DOHH2 (cell line): ENCODE data around the gene SCN11A.

Experiments
- H3F3A ChIP-seq: fragments of 200-600 bp; sonication (generic), shearing (Covaris generic); 2 replicates; pipeline ENCODE4 v1.6.0; 2016; ENCODE audit warnings: antibody characterized with exemption, mild to moderate bottlenecking; ENCODE audit not compliant: control insufficient read depth, insufficient read depth
- H3K27ac ChIP-seq: fragments of 200-600 bp; sonication (generic); 2 replicates; pipeline ENCODE4 v1.5.1; 2014; ENCODE audit warnings: low read depth, mild to moderate bottlenecking, low read length, moderate library complexity
- H3K27me3 ChIP-seq: fragments of 200-600 bp; sonication (generic); 2 replicates; pipeline ENCODE4 v1.6.1; 2014; ENCODE audit warnings: mild to moderate bottlenecking, low read length, mixed read lengths; ENCODE audit not compliant: control insufficient read depth
- H3K36me3 ChIP-seq: fragments of 200-600 bp; sonication (generic); 2 replicates; pipeline ENCODE4 v1.6.1; 2014; ENCODE audit warnings: mild to moderate bottlenecking, low read length, moderate library complexity, mixed read lengths; ENCODE audit not compliant: control insufficient read depth
- H3K4me1 ChIP-seq: fragments of 200-600 bp; sonication (generic); 2 replicates; pipeline ENCODE4 v1.6.1; 2014; ENCODE audit warnings: mild to moderate bottlenecking, low read length, mixed read lengths; ENCODE audit not compliant: control insufficient read depth
- H3K4me2 ChIP-seq: fragments of 200-600 bp; sonication (generic); 2 replicates; pipeline ENCODE4 v1.6.0; 2014; ENCODE audit warnings: mild to moderate bottlenecking, low read length, moderate library complexity
- H3K4me3 ChIP-seq: fragments of 200-600 bp; sonication (generic); 2 replicates; pipeline ENCODE4 v1.5.1; 2014; ENCODE audit warnings: mild to moderate bottlenecking, low read length, mixed read lengths
- H3K79me2 ChIP-seq: fragments of 200-600 bp; sonication (generic); 2 replicates; pipeline ENCODE4 v1.6.1; 2014; ENCODE audit warnings: mild to moderate bottlenecking, low read length, mixed read lengths; ENCODE audit not compliant: control insufficient read depth
- H3K9me2 ChIP-seq: fragments of 200-600 bp; sonication (generic); replicated peaks from 2 replicates; pipeline ENCODE4 v1.6.1; 2014; ENCODE audit warnings: mild to moderate bottlenecking, low read length, mixed read lengths; ENCODE audit not compliant: control insufficient read depth
- H3K9me3 ChIP-seq: fragments of 200-600 bp; sonication (generic); 2 replicates; pipeline ENCODE4 v1.6.1; 2014; ENCODE audit warnings: antibody characterized with exemption, low read length, mixed read lengths; ENCODE audit not compliant: control insufficient read depth, insufficient read depth
- H4K20me1 ChIP-seq: fragments of 200-600 bp; sonication (generic); 2 replicates; pipeline ENCODE4 v1.6.0; 2014; ENCODE audit warnings: low read depth, mild to moderate bottlenecking, antibody characterized with exemption, low read length, moderate library complexity; ENCODE audit not compliant: control insufficient read depth, insufficient read depth
- EZH2phosphoT487 ChIP-seq: fragments of 200-600 bp; sonication (generic); IDR thresholded peaks from 2 replicates; pipeline ENCODE4 v1.6.1; 2017; ENCODE audit warnings: borderline replicate concordance, mild to moderate bottlenecking, antibody characterized with exemption, low read length, moderate library complexity, mixed read lengths
- TF ChIP-seq, protein P1 (sequence below): fragments of 200-600 bp; sonication (generic); IDR thresholded peaks from one replicate; pipeline ENCODE4 v1.5.1; 2014; ENCODE audit warnings: antibody characterized with exemption, mild to moderate bottlenecking, low read depth, low read length; ENCODE audit not compliant: poor library complexity, severe bottlenecking

Gene SCN11A

GRCh38 chr3:39068556-39068955, 16.8 kb upstream of the SCN11A start:
- no peak overlapping the region for H3K27ac ChIP-seq
- no peaks in the 10 kb centered on the region for H3K27me3 ChIP-seq
- H3K4me1 ChIP-seq: peaks cover 6% of the 10 kb centered on the region
- H3K4me3 ChIP-seq: no peak overlapping the region
- no peak overlapping the region for H3K4me2 ChIP-seq
- no peaks in the 10 kb centered on the region for H3K9me3 ChIP-seq
- TF ChIP-seq, protein P1, sequence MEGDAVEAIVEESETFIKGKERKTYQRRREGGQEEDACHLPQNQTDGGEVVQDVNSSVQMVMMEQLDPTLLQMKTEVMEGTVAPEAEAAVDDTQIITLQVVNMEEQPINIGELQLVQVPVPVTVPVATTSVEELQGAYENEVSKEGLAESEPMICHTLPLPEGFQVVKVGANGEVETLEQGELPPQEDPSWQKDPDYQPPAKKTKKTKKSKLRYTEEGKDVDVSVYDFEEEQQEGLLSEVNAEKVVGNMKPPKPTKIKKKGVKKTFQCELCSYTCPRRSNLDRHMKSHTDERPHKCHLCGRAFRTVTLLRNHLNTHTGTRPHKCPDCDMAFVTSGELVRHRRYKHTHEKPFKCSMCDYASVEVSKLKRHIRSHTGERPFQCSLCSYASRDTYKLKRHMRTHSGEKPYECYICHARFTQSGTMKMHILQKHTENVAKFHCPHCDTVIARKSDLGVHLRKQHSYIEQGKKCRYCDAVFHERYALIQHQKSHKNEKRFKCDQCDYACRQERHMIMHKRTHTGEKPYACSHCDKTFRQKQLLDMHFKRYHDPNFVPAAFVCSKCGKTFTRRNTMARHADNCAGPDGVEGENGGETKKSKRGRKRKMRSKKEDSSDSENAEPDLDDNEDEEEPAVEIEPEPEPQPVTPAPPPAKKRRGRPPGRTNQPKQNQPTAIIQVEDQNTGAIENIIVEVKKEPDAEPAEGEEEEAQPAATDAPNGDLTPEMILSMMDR: no peak
- no peak for TF ChIP-seq EZH2phosphoT487
- no peaks in the 10 kb centered on the region for H3K9me2 ChIP-seq
- H3K79me2 ChIP-seq: no peaks in the 10 kb centered on the region
- H4K20me1 ChIP-seq: no peaks in the 10 kb centered on the region
- H3F3A ChIP-seq: no peaks in the 10 kb centered on the region
- H3K36me3 ChIP-seq: peaks cover 38% of the 10 kb centered on the region

DNA sequence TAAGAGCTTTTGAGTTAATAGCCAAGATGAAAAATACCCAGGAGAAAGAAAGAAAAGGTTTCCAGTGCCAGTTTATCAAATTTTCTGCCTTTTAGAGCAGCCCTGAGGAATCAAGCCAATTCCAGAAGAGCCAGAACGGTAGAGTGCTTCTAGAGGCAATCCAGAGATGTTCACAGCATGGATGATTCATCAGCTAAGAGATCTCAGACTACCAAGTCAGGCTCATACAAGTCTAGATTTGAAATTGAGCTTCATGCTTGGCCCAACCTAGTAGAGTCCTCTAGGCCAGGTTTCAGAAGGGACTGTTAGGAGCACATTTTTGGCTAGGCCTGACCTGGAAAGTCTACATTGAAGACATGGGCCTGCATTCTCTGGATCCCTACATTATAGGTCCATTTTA, 15.5 kb upstream of the SCN11A start:
- no peaks in the 10 kb centered on the region for H4K20me1 ChIP-seq
- no peak overlapping the region for H3K27ac ChIP-seq
- TF ChIP-seq, protein P1: no peak
- no peak for TF ChIP-seq EZH2phosphoT487
- H3K4me1 ChIP-seq: peaks cover 6% of the 10 kb centered on the region
- no peaks in the 10 kb centered on the region for H3K27me3 ChIP-seq
- H3K4me2 ChIP-seq: no peak overlapping the region
- H3F3A ChIP-seq: no peaks in the 10 kb centered on the region
- H3K9me3 ChIP-seq: no peaks in the 10 kb centered on the region
- H3K36me3 ChIP-seq: peaks cover 32% of the 10 kb centered on the region
- no peak overlapping the region for H3K4me3 ChIP-seq
- peaks cover 7% of the 10 kb centered on the region for H3K79me2 ChIP-seq
- no peaks in the 10 kb centered on the region for H3K9me2 ChIP-seq

DNA sequence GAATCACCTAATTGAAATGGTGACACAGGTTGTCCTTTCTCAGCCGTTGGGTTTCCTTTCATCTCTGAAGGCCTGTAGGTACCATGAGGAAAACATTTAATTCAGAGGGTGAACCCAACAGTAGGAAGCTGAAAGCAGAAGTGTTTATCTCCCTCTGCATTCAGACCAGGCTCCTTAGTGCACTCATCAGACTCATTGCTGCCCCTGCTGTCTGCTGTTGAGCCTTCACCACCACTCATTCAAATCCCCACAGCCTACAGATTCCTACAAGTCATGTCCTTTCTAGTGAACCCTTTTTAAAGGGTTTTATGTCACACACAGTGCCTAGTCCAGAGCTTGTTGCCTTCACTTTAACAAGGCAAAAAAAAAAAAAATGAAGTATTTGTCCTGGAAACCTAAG, 13.5 kb upstream of the SCN11A start:
- Histone ChIP-seq H3K36me3 (peaks cover 24% of the 10 kb centered on the region), H3K9me3 (no peaks in the 10 kb centered on the region), H3K27me3 (no peaks in the 10 kb centered on the region), H3K9me2 (no peaks in the 10 kb centered on the region), H3K27ac (no peak overlapping the region), H3K4me2 (no peak overlapping the region), H3K4me1 (peaks cover 6% of the 10 kb centered on the region), H4K20me1 (no peaks in the 10 kb centered on the region), H3K79me2 (peaks cover 15% of the 10 kb centered on the region), H3F3A (no peaks in the 10 kb centered on the region), H3K4me3 (no peak overlapping the region)
- TF ChIP-seq, protein P1: peak; percentile 69
- no peak for TF ChIP-seq EZH2phosphoT487

- Histone ChIP-seq H4K20me1 (no peaks in the 10 kb centered on the region), H3K9me2 (no peaks in the 10 kb centered on the region), H3K9me3 (no peaks in the 10 kb centered on the region), H3K36me3 (peaks cover 20% of the 10 kb centered on the region), H3K4me3 (no peak overlapping the region), H3K27ac (no peak overlapping the region), H3F3A (no peaks in the 10 kb centered on the region), H3K27me3 (no peaks in the 10 kb centered on the region), H3K4me1 (peaks cover 6% of the 10 kb centered on the region), H3K4me2 (no peak overlapping the region), H3K79me2 (peaks cover 18% of the 10 kb centered on the region)
- TF ChIP-seq, protein P1: no peak
- TF ChIP-seq EZH2phosphoT487: no peak
Measured at GRCh38 chr3:39064646-39065045, 12.9 kb upstream of the SCN11A start.
